Stimulated activated CD8-positive, alpha-beta memory T cell treated with anti-CD3 and anti-CD28 coated beads, Interleukin-7, amount 100 ng/mL, for 48 hours (primary cell): ENCODE measurements around the gene BRINP2.

Experiments
- DNase-seq, 2 donors: peaks; one replicate each; pipeline ENCODE4 v3.0.0-alpha.2; 2020; ENCODE audit warnings: low read depth in 1 of 2; ENCODE audit errors: extremely low read depth in 1 of 2

The BRINP2 gene

DNA sequence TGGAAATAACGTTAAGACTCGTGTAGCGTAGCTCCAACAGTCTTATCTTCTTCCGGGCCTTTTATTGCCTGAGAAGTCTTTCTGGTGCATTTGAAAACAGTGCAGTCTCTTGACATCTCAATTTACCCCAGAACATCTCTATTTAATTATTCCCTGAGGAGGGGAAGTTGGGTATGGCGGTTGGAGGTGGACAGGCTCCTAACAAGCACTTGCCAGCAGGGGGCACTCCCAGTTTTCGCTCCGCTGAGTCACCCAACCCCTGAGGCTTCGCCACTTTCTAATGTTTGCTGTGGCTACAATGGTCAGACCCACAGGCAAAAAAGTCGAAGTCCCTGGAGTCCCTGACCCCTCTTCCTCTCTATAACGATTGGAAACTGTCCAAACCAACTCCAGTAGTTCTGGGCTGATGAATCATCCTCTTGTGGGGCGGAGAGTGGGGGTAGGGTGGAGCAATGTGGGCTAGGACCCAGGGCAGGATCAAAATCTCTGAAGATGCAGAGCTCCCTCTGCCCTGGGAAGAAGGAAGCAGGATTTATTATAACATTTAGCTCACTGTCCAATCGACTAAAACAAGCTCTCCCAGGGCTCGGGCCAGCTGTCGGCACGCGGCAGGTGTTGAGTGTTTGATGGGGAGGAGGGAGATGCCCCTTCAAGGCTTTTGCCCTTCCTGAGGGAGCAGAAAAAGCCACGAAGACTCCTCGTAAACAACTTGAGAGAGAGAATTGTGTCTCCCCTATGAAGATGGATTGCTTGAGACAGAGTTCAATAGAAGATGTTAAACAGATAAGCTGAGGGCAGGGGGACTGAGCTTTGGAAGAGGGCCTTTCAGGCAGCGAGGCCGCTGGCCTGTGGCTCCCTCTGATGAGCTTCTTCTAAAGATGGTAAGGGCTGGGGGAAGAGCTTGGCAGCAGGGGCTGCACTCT is 85.7 kb downstream of the BRINP2 start:
- DNase-seq: no peak

DNA sequence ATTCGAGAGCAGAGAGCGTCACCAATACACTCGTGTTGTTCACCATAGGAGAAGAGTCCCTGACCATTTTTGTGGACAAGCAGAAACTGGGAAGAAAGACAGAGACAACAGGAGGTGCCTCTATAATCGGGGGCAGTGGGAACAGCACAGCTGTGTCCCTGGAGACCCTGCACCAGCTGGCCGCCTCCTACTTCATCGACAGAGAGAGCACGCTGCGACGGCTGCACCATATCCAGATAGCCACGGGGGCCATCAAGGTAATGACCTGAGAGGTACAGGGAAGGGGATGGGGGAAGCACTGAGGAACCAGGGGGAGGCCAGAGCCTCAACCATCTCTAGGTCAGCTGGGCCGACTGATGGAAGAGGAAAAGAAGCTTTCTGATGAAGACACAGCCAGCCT is 86.4 kb downstream of the BRINP2 start:
- DNase-seq: no peak

DNA sequence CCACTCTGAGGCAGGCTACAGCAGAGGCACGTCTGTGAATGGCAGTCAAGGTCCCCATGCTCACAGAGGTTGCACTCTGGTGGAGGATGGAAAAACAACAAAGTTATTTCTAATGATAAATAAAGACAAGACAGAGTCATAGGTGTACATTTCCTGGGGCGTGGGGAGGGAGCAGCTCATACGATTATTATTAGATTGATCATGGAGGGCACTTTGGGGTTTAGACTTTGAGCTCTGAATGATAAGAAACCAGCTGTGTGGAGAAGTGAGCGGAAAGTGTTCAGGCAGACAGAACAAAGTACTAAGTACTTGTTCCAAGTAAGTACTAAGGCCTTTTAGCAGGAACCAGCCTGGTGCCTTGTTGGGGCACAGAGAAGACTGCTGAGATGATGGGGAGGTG is 86.8 kb downstream of the BRINP2 start:
- DNase-seq: no peak

DNA sequence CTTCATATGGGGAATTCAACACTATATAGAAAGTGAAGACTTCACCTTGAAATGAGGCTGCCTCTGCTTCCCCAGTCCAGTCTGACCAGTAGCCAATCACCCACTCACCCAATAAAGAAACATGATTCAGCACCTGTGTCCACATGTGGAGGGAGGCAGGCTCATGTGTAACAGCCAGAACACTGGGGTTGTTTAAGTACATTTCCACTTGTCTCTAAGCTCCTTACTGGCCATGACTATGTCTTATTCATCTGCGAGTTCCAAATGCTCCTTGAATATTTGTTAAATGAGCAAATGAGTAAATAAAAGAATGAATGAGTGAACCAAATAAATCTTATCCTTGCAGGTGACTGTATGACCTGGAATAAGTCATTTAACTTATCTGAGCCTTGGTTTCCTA is 100.1 kb downstream of the BRINP2 start:
- DNase-seq: no peak

DNA sequence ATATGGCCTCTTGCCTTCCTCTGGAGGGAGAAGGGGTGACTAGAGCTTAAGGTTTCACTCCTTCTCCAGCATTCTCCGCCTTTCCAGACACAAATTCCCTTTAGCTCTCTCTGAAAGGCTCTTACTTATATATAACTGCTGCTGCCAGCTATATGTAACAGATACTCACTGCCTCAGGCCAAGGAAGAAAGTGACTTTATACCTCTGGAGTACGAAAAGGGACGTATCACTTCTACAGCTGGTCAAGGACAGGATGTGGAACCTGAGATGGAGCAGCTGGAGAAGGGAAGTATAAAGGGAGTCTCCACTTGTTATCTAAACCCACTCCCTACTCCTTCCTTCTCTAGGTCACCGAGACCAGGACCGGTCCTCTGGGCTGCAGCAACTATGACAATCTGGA is 102.4 kb downstream of the BRINP2 start:
- no peak for DNase-seq

DNA sequence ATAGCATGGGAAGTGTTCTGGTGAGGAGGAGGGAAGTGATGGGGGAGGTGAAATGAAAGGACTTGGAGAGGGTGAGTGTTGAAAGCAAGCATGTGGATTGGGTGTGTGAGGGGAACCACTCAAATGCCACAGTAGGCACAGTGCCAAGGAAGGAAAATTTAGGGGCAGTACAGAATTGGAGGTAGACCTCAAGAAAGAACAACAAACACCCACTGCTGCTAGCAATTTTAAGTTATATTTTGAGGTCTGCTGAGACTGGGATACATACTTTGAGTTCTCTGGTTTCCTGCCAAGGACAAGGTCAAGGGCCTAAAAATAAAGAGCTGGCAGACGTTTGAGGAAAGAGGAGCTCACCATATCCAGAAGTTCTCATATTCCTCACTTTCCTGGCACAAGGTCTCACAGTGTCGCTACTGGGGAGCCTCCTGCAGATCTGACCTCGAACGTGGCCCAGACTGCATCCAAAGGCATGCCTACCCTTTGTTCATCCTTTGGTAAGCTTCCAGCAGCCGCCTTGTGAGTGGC is 104.0 kb downstream of the BRINP2 start:
- DNase-seq: no peak

DNA sequence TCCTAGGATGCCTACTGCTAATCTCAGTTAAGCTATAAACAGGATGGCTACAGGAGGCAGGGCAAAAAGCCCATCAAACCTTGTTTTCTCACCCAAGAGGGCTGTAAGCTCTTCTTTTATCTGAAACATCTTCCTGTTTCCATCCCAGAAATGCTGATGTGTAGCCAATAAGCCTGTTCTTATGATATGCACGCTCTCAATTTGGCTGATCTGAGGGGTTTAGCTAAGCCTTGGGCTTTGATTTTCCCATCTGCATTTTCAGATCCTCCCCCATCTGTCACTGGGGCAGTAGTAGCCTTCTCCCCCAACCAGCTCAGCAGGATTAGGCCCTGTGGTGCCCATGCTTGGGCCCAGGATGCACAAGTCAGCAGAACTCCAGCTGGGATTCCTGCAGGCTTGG is 105.0 kb downstream of the BRINP2 start:
- DNase-seq: no peak

DNA sequence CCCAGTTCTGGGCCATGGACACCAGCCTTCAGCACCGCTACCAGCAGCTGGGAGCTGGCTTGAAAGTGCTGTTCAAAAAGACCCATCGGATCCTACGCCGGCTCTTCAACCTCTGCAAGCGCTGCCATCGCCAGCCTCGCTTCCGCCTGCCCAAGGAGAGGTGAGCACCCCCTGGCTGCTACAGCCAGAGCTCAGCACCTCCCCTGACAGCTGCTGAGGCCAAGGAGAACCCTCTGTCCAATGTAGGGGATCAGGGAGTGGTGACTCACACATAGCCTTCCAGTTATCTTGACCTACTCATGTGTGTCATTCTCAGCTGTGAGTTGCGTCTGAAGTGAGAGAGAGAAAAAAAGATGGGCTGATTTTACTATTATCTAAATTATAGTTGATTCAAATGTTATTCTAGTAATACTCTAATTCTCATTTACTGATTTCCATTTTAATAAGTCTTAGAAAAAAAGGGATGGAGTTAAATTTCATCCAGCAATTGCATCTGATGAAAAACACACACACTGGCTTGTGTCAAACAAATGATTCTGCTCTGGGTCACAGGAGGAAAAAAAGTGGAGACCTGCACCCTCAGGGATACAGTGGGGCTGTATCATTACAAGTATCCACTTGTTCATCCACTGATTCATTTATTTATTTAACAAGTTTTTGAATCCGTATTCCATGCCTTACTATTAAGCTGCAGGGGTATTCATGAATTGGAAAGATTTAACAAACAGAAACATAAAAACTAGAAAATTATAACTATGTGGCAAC is 108.0 kb downstream of the BRINP2 start:
- DNase-seq: no peak

DNA sequence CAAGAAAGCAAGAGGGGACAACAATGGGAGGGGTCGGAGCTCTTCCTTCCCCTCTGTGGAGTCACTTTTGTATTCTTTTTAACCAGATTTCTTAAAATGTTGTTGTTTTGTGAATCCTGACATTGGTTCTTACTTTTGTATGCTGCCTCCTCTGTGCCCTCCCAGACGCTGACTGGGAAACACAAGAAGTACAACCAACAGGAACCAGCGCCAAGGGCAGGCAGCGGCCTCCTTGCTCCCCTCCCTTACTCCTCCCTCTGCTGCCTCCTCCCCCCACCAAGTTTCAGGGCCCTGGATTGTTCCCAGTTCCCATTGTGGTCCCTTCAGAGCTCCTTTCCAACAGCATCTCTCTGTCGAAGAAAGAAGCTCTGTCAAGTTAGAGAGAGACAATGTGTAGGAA is 111.1 kb downstream of the BRINP2 start:
- no peak for DNase-seq

DNA sequence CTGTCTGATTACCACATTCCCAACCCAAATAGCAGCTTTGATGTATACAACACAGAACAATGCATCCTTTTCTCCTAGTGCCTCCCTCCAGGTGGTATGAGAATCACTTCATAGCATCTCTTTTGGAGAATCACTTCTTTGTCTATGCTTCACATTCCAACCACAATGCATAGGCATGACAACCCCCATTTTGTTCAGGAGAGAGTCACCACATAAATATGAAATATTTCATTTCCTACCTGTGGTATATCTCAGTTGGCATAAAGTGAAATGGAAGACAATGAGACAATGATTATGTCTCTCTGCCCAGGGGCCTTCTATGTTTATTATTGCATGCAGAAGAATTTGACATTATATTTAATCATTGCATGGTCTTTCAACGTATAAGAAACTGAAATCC is 112.2 kb downstream of the BRINP2 start:
- DNase-seq: no peak

DNA sequence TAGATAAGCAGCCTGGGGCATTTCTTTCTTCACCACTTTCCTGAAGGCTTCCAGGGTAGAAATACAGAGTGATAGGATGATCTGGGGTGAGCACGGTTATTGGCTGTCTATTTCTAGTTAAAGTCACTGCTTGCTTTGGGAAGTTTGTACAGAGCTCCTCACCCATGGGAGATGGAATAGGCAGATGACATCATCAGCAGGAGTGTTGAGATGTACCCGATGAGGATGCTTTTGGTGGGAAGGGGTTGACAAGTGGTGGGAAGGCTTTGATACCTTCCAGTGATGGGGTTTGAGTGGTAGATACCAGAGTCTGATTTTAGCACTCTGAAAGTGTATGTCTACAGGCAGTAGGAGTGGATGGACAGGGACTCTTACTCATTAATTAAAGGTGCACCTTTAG is 112.6 kb downstream of the BRINP2 start:
- DNase-seq: no peak

DNA sequence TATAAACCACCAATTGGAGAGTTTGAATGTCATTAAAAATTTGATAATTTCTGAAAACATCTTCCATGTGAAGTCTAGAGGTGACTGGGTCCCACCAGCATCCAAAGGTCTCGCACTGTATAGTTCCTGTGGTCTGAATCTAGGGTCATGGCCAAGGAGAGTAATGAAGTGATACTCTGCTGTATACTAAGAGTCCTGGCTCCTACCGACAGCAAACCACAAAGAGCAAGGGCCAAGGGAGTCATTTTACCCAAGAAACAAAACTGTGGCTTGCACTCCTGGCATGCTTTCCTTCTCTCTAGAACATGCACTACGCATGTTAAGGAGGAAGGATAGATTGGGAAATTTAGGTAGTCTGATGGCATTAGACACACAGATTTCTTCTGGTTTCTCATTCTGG is 115.6 kb downstream of the BRINP2 start:
- no peak for DNase-seq

DNA sequence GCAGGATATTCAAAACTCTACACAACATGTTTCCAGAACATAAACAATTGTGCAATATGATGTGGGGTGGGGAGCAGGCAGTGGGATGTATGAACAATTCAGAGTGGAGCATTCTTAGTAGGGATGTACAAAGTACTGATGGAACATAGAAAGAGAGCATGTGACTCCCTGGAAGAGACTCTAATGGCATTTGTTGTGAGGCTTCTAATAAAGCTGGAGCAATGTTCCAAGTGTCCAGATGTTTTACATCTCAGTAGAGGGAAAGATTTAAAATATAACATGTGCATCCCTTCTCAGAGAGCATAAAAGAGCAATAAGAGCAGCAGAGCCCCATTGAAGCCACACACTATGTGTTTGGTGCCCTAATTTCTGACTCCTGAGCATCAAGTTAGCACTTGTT is 116.5 kb downstream of the BRINP2 start:
- DNase-seq: no peak

DNA sequence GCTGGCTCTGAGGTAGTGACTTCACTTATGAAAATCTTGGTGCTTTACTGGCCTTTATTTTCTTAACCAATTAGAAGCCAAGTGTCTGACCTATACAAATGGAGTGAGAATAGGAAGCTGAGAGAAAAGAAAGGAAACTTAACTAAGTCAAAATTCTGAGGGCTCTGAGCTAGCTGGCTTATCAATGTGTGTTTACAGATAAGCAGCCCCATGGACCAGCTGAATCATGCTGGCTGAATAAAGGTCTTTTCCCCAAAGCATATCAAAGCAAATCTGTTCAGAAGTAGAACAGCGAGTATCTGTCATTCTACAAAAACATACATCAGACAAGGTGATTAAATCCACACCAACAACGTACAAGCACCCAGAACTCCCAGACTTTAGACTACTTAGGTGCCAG is 117.2 kb downstream of the BRINP2 start:
- no peak for DNase-seq

DNA sequence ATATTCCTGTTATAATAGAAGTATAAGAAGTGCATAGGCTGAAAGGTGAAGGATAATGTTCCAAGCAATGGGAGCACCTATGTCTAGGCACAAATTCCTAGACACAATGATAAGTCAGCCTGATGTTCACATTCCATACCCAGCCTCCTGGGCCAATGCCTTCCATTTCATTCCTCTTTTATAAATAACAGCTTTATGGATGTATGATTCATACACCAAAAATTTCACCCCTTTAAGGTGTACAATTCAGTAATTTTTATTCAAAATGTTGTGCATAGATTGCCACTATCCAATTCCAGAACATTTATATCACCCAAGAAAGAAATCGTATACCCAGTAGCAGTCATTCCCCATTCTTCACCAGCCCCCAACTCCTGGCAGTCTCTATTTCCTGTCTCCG is 118.8 kb downstream of the BRINP2 start:
- DNase-seq: no peak

DNA sequence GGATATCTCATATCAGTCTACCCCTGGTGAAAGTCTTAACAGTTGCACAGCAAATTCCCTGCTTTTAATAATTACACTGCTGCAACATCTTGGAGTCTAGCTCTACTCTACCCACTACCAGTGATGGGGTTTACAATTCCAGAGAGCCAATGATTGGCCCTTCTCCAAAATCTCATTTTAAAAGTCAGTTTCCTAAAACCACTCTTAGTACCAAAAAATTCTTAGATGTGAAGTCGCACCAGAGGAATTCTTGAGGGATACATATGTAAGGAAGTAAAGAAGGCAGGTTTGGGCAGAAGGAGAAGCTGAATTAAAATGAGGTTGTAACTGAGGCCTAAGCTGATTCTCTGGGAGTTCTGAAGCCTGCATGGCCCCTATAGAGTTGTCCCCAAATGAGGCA is 129.7 kb downstream of the BRINP2 start:
- no peak for DNase-seq

DNA sequence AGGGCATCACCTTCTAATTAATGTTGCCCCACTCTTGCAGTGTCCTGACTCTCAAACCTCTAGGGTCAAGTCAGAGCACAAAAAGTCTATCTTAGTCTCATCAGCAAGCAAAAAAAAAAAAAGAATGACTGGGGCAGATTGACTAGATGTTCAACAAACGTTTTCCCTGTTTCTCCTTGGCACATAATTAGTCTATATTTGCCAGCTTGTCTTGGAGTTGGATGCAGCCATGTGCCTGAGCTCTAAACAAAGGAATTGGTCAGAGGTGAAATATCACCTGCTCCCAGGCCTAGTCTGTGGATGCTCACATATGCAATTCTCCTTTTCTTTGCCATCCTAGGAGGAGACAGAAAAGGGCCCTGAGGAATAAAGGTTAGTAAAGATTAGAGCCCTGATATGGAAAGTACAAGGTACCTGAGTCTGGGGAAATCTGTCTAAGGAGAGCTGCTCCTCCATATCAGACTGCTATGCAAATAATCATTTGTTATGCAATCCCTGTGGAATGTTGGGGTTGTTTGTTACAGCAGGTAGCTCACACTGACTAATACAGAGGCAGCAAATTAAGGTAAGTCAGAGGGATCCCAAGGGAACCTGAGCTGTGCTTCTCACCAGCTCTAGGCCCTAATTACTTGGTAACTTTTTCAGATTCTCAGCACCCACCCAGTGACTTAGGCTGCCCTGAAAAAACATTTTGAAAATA is 130.8 kb downstream of the BRINP2 start:
- DNase-seq: no peak

DNA sequence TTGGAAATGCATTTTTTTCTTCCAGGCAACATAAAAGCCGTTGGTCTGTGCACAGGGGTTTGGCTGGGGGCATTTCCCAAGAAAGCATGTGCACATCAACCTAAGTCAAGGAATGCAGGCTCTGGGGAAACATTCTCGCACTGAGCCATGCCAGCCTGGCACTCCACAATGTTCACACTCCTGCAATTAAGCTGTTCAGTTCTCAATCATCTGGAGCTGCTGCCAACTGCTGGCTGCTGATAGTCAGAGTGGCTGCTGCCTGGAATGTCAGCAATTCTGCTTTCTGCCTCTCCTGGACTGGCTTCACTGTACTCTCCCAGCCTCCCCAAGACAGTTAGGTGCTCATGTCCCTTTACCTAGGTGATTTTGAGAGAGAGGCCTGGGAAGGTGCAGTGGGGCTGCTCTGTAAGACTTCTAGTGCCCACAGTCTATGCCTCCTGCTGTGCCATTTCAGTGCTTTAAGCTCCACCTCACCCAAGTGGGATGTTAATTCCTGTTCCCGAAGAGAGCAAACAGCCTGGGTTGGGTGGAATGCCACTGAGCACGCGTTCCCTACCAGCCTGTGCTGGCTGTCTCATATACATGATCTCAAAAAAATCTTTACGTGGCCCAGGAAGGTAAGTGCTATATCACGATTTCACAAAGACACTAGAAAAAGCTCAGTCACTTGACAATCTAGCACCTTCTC is 131.7 kb downstream of the BRINP2 start:
- DNase-seq: no peak

DNA sequence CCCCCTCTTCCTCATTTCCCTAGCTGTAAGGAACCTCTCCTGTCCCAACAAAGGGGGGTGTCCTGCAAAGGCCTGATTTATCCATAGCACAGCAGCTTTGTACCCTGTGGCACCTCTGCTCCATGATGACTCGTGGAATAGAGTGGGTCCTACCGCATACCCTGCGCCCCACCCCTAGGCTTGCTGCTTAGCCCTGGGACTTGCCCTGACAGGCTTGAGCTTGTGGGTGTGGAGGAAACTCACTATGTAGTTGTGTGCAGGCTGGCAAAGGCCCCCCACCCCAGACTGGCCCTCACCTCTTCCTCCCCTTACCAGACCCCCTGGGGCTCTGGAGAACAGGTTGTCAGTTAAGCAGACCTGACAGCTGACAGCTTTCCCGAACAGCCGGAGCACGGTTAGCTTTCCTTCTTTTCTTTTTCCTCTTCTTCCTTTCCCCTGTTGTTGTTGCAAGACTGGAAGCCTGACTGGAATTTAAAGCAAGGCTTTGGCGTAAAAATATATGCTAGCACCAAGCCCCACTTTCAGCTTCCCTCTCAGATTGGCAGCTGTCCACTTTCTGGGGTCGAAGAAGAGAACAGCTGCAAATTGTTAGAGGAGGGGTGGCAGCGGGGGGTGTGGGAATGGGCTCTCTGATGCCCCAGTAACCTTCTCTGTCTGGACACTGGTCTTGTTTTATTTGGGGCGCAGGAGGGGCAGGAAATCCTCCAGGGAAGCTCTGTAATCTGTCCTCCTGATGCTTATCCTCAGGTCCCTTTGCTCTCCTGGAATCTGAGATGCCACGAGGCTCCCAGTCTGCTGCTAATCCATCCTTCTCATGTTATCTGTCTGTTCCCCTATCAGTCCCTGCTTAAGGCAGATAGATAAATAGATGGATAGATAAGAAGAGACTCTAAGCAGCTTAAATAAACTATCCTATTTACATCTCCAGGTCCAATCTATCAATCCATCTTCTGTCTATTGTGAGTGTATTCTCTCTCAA is 134.6 kb downstream of the BRINP2 start:
- no peak for DNase-seq

DNA sequence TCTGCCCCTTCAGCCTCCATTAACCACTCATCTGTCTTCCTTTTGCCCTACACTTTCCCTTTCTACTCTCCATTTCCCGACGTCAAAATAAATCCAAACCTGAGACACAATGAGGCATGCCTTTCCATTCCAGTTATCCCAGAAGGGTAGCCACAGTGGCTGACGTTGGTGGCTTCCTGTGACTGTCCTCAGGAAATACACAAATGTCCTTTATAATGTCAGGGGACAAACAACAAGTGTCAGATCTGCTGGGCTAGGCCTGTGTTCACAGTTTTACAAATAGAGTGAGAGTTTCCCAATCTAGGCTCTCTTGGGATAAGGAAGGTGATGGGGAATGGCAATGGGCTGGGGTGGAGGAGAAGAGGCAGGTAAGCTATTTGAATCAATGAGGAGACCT is 135.3 kb downstream of the BRINP2 start:
- no peak for DNase-seq
